AG20443 (cell line): ENCODE data around the gene TMC5.
"Not testable (repeated sequence)": the region's sequence is repeated elsewhere in the genome, so short reads cannot be mapped to it uniquely, and the experiment has no call there.

Experiments
- DNase-seq: peaks from one replicate; pipeline ENCODE4 v3.0.0; 2012; ENCODE audit warnings: low spot score, mixed read lengths

TMC5 gene

DNA sequence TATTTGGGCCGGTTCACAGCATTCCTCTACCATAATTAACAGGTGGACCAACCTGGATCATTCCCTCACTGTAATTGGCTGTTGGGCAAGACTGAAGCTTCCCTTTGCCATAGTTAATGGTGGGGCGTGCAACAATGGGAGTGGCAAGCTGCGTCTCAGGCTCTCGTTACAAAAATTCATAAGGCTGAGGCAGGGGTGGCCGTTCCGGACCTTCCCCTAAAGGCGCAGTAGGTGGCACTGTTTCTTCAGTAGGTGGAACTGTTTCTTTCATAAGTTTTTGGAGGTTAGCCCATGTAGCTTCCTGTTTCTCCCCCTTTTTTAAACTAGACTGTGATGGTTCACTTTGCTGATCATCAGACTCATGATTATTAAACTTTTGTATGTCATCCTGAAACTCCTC, 17.0 kb upstream of the TMC5 start:
- DNase-seq: no peak

GRCh38 chr16:19406891-19407491, 10.7 kb upstream of the TMC5 start:
- no peak for DNase-seq

- peak; percentile 30 for DNase-seq
Observed at GRCh38 chr16:19410435-19411171, 7.1 kb upstream of the TMC5 start.

DNA sequence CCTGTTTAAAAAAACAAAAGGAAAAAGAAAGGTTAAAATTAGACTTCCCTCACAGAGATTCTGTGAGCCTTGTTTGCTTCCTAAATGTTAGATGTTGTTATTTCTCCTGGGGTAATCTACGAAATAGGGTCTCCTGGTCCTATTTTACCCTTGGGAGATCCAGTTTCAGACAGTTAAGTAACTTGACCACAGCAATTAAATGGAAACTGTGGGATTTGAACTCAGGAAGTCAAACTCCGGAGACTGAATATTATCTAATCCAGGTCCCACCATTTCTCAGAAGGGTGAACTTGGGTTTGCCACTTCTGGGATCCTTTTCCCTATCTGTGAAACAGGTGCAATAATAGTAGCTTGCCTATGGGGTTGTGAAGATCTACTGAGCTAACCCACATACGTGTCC, 6.4 kb upstream of the TMC5 start:
- DNase-seq: no peak

- not testable (repeated sequence) for DNase-seq
Observed at GRCh38 chr16:19412055-19412454, 5.6 kb upstream of the TMC5 start.

DNA sequence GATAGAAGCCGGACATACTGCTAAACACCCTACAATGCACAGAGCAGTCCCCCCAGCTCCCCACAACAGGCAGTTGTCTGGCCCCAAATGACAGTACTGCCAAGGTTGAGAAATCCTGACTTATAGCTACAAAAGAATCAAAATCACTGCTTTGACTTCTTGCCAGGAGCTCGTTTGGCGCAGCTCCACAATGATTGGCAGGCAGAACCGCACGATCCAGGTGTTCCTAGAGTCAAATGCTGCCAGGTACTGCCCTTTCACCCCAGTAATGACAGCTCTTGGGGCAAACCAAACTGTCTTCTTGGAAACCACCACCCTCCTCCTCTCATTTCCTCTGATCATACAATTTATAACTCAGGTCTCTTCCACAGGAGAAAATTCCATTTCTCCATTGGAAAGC, 2.2 kb upstream of the TMC5 start:
- DNase-seq: no peak

DNA sequence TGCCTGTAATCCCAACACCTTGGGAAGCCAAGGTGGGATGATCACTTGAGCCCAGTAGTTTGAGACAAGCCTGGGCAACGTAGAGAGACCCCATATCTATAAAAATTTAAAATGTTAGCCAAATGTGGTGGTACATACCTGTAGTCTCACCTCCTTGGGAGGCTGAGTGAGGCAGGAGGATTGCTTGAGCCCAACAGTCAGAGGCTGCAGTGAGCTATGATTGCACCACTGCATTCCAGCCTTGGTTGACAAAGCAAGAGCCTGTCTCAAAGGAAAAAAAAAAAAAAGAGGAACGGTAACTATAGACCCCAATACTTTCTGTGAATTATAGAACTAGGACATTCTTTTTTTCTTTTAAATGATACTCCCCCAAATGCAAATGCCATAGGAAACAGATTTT, 1.8 kb upstream of the TMC5 start:
- DNase-seq: no peak

GRCh38 chr16:19418200-19418599, 517 bp downstream of the TMC5 start:
- no peak for DNase-seq

GRCh38 chr16:19419698-19420075, 2.0 kb downstream of the TMC5 start:
- DNase-seq: no peak

GRCh38 chr16:19424478-19424877, 6.8 kb downstream of the TMC5 start:
- DNase-seq: no peak

GRCh38 chr16:19430345-19430744, 12.7 kb downstream of the TMC5 start:
- DNase-seq: no peak

DNA sequence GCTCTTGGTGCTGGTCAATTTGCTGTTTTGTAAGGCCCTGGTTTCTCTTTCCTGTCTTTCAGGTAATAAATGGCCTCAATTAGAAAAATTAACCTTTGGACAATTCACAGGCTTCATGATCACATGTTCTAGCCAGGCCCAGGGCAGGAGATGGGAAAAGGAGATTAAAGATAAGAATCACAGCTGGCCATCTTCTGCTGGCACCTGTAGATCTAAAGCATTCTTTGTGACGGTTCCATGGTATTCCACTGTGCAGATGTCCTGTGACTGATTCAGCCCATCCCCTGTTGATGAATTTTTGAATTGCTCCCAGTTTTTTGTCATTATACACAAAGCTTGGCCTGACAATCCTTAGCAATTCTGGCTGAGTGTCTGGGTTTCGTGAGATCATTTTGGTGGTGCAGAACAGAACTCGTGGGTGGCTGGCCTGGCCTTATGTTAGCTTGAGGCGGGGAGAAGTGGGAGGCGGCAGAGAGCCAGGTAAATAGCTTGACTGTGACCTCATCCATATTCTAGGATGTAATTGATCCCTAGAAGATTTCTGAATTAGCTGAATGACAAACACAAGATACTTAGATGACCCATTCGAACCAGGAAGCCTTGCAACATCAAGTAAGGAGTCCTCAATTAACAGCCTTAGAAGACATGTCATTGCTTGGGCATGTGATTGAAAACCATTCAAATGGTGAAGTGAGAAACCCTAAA, 14.1 kb downstream of the TMC5 start:
- no peak for DNase-seq

DNA sequence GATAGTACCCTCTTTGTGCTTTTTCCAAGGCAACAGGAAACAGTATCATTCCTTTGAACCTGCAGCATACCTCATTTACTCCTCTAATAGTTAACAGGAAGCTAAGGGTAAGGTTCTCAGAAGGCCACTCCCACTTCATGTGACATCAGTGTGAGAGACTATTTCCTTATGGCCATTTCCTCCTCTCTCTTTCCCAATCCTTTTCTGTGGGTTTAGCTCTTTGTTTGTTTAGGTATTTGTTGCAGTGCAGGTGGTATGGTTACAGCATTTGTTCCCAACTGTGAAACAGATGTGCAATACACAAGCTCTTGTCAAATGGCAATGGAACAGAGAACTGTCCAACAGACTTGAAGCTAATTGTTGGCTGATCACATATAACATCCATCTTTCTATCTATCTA, 14.7 kb downstream of the TMC5 start:
- DNase-seq: no peak

DNA sequence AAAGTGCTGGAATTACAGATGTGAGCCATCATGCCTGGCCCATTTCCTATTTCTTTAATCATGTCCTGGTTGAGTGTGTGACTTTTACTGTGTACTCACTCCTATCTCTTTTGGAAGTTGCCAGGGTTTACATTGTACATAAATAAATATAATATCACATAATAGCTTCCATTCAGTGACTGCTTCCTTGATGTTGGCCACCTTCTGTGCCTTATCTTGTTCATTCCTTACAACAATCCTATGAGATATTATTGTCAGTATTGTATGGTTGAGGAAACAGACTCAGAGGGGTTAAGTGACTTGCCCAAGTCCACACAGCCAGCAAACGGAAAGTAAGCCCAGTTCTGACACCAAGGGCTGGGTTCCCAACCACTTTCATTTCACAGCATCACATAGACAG, 16.9 kb downstream of the TMC5 start:
- DNase-seq: no peak

DNA sequence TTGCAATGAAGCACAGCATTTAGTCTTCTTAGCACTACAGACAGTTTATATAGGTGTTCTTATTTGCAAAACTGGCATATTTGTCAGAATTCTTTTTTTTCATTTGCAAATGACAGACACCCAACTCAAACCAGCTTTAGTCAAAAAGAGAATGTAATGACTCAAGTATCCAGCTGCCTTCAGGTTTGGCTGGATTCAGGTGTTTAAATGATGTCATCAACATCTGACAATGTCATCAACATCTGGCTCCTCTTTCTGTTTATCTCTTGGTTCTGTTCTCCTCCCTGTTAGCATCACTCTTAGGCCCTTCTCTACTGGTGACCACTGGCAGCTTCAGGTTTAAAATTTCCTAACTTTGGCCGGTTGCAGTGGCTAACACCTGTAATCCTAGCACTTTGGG, 18.9 kb downstream of the TMC5 start:
- no peak for DNase-seq

GRCh38 chr16:19437280-19437679, 19.6 kb downstream of the TMC5 start:
- no peak for DNase-seq

GRCh38 chr16:19438739-19439138, 21.1 kb downstream of the TMC5 start:
- DNase-seq: no peak

DNA sequence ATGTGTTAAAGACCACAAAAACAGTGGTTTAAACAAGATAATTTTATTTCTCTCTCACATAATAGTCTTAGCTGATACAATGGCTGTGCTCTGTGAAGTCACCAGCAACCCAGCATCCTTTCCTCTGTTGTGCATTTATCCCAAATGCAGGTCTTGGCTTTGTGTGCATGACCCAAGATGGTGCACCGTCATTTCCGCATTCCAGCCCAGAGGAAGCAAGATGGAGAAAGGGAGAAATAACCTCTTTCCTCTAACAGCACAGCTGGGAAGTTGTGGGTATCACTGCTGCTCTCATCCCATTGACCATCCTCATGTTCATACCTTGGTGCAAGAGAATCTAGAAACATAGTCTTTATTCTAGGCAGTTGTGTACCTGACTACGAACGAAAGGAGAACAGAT, 21.8 kb downstream of the TMC5 start:
- DNase-seq: no peak

GRCh38 chr16:19443659-19444058, 26.0 kb downstream of the TMC5 start:
- no peak for DNase-seq

GRCh38 chr16:19446300-19446846, 28.7 kb downstream of the TMC5 start:
- DNase-seq: no peak

DNA sequence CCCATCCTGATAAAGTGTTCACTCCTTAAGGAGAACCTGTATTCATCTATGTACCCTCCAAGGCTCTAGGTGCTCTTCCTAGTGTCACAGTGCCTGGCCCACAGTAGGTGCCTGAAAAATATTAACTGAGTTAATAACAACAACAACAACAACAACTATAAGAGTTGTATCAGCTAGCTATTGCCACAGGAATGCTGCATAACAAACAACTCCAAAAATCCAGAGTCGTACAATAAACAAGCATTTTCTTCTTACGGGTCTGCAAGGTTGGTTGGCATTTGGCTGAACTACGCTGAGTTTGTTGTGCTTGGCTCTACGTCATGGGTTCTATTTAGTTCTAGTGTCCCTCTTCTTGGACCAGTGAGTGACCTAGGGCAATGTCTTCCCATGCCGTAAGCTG, 29.2 kb downstream of the TMC5 start:
- DNase-seq: no peak

GRCh38 chr16:19450186-19450585, 32.5 kb downstream of the TMC5 start:
- no peak for DNase-seq

DNA sequence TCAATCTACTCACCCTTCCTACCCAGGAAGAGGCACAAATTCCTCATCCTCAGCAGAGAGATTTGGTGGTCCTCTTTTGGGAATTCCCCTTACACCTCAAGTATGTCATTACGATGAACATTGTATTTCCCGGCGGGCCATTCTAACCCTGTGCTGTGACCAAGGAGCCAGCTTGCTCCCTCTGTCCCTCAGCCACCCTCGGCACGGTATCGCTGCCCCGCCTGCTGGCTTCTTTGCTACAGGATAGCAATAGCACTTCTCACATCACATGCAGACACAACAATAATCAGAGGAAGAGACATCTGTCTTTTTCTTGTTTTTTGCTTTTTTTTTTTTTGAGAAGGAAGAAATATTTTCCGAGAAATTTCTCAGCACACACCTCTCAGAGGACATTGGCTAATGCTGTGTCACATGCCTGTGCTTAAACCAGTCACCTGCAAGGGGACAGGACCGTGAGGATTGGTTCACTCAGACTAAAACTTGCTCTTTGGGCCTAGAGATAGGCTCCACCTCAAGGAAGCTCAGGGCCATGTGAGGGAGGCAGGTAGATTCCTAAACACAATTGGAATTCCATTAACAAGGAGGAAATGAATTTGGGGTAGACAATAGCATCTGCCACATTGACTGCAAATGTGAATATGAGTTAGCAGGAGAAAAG, 41.2 kb downstream of the TMC5 start:
- DNase-seq: no peak
